ENCODE results near the gene FAM227A.
"Not testable (repeated sequence)": the region's sequence is repeated elsewhere in the genome, so short reads cannot be mapped to it uniquely, and the experiment has no call there.

Gene FAM227A

DNA sequence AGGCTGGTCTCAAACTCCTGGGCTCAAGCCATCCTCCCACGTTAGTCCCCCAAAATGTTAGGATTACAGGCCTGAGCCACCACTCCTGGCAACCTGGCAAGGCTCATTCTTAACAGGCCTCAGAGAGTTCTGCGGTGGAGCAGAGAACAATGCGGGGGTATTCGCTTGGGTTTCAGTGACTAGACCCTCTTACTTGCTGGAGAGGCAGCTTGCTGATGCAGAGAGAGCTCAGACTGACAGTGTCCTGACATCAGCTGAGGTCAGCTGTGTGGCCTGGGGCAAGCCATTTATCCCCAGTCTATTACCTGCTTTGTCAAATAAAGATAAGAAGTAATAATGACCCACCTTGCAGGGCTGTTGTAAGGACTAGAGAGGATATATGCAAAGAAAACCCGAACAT lies 46.0 kb downstream of the FAM227A start:
- DNase-seq: no peak

- no peak for DNase-seq
Observed at GRCh38 chr22:38608992-38609750, 47.0 kb downstream of the FAM227A start.

DNA sequence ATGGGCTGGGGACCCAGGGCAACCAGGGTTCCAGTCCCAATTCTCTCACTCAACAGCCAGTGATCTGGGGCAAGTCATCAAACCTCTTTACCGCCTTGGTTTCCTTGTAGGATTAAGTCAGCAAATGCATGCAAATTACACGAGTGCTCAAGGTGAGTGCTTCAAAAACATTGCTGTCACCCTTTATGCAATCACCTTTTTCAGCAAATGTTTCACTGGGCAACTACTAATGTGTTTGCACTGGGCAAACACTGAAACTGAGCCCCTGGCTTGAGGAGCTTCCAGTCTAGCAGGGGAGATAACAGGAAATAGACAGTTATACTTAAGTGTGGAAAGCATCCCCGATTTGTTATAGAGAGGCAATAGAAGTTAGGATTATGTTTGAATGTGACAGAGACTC lies 48.5 kb downstream of the FAM227A start:
- no peak for DNase-seq

- no peak for DNase-seq
Observed at GRCh38 chr22:38602166-38602565, 54.0 kb downstream of the FAM227A start.

GRCh38 chr22:38601221-38601764 lies 54.9 kb downstream of the FAM227A start:
- no peak for DNase-seq

DNA sequence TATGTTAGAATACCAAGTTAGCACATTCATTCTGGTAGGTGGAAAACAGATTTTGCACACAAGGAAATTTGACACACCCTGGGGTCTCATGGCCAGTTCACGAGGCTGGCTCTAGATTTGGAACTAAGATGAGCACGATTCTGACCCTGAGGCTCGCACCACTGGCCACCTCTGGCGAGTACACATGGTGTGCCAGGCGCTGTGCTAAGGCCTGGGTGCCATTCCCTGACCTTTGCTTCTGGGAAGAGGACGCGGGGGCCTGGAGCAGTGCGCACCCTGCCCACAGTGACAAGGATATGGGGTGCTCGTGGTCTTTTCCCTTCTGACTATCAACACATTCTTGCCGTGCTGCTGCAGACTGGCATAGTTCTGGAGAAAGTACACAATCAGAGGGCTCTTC lies 56.7 kb downstream of the FAM227A start:
- DNase-seq: no peak

- DNase-seq: not testable (repeated sequence)
Observed at GRCh38 chr22:38582923-38583322, 73.3 kb downstream of the FAM227A start.

DNA sequence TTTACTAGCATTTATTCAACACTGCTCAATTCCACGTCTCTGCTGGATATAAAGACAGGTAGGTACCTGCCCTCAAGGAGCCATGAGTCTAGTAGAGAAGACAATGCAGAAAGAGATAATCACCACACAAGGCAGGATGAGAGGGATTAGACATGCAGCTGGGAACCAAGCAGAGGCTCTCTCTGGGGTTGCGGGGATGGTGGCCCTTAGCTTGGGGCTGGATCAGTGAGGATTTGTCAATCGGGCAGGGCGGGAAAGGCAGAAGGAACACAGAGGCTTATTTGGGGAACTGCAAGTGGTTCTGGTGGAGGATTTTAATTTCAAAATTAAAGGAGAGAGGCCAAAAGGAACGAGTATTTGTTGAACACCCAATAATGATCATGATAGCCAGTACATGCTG lies 77.7 kb downstream of the FAM227A start:
- no peak for DNase-seq

- DNase-seq: no peak
Observed at GRCh38 chr22:38572065-38572464, 84.1 kb downstream of the FAM227A start.

DNA sequence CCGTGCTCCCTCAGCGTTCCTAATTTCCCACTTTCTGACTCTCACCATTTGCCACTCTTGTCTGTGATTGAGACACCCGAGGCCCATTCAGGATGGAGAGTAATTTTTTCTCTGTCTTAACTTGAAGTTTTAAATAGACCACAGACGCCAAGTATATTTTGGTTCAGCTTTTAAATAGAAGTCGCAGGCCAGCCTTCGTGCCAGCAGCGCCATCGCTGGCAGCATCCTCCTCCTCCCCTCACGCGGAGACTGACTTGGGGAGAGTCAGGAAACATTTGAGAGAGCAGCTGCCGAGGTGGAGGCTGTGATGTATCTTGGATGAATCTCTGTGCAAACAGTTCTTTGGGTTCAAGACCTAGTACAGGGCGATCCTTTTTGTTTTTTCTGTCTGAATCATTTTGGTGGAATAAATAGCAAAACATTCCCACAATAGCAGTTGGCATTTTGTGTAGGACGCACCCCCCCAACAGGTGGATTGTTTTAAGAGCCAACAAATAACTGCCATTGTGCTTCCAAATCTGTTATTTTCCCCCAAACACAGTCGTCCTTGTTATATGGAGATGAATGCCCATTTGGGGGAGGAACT lies 85.3 kb downstream of the FAM227A start:
- DNase-seq: no peak

DNA sequence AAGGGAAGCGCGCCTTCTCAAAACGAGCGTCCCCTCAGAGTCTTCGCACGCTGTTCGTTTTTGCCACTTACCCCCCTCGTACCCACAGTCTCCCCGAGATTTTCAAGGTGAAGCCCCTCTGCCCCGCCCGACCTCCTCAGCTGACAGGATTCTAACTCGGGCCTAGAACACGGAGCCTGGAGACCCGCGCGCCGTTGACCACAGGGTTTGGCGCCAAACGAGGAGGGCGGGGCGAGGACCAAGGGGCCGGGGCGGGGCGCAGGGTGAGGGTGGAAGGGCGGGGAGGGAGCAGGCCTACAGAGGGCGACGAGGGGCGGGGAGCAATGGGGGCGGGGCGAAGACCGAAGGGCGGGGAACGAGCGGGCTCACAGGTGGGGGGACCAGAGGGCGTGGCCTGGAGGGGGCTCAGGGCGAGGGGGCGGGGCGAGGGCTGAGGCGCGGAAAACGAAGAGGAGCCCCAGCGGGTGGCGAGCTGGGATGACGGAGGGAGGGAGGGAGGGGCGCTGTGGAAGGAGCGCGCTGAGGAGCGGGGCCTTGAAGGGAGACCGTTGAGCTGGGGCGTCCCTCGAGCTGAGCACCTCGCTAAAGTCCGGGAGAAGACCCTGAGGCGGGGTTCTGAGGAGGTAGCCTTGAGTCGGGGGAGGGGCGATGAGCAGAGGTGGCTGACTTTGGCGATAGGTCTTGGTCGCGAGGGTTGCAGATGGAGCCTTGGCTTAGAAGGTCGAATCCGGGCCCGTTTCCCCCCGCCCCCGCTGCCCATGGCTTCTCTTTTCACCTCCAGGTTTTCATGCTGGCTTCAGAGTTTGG lies 86.0 kb downstream of the FAM227A start, which contains the start of gene DMC1:
Gene DMC1 (minus strand): TSS at position 212 of the 807 bp plus-strand sequence. CDS start 1,927 bp downstream, outside the sequence.
- DNase-seq: peak; percentile 29

GRCh38 chr22:38569181-38569971 lies 86.8 kb downstream of the FAM227A start:
- no peak for DNase-seq

DNA sequence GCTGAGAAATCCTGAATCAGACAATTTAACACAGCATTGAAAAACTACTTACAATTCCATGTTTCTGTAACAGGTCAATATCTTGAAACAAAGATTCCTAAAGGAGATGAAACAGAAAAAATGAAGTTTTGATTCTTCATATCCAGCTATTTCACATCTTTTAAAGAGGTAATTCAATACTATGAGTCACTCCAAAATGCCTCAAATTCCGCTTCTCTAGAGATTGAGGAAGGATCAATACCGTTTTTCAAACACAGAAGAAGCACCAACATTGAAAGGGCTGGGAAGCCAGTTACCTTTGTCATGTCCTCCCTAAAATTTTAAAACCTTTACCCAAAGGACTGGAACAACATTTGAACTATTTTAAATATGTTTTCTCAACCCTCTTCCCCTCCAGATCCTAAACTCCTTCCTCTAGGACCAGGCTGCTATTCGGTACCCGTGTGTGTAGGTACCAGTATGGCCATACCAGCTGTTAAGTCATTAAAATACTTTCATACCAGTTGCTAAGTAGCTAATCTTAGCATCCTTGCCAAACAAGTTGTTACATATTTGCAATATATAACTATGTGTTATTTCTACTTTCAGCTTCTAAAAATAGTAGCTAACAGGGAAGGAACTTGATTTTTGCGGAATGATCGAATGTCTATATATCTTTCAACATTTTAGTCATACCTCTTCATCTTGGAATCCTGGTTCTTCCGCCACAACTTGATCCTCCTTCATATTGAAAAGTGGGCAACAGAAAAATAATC lies 88.5 kb downstream of the FAM227A start:
- DNase-seq: no peak

DNA sequence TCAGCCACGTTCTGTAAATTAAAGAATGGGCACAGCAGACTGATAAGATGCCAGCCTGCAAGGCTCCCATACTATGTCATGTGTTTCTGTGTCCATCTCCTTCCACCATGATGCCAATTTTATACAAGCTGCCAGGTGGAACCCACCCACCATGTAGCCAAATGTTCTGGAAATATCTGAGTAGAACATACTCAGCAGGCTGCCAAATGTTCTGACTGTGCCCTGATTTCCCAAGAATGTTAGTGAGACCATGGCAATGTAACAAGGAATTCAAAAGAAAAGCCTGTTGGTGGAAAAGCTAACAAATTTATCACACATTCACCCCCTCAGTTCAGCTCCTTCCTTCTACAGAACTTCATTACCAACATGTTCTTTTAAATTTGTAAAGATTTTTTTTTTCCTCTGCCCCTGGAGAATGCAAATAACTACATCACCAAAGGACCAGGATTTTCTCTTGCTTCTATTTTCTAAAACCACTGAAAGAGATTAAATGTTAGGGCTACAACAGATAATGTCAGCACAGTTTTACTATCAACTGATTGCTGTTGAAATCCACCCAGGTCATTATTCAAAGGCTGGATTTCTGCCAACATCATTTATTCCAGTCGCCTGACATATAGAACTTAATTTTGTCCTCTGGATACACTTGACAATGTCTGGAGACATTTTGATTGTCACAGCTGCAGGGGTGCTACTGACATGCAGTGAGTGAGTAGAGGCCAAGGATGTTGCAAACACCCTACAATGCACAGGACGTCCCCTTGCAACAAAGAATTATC lies 89.3 kb downstream of the FAM227A start:
- no peak for DNase-seq

DNA sequence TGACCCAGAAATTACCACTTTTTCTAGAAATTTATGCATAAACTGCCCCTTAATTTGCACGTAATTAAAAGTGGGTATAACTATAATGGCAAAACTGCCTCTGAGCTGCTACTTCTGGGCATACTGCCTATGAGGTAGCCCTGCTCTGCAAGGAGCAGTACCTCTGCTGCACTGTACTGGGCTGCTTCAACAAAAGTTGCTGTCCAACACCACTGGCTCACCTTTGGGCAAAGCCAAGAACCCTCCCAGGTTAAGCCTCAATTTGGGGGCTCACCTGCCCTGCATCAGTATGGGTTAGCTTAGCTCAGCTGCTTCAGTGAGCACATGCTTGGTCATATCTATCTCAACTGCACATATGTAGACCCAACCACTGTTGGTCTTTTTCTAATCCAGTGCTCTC lies 90.8 kb downstream of the FAM227A start:
- no peak for DNase-seq

- DNase-seq: no peak
Observed at GRCh38 chr22:38564669-38565068, 91.5 kb downstream of the FAM227A start.

- DNase-seq: no peak
Observed at GRCh38 chr22:38554281-38554680, 101.9 kb downstream of the FAM227A start.

DNA sequence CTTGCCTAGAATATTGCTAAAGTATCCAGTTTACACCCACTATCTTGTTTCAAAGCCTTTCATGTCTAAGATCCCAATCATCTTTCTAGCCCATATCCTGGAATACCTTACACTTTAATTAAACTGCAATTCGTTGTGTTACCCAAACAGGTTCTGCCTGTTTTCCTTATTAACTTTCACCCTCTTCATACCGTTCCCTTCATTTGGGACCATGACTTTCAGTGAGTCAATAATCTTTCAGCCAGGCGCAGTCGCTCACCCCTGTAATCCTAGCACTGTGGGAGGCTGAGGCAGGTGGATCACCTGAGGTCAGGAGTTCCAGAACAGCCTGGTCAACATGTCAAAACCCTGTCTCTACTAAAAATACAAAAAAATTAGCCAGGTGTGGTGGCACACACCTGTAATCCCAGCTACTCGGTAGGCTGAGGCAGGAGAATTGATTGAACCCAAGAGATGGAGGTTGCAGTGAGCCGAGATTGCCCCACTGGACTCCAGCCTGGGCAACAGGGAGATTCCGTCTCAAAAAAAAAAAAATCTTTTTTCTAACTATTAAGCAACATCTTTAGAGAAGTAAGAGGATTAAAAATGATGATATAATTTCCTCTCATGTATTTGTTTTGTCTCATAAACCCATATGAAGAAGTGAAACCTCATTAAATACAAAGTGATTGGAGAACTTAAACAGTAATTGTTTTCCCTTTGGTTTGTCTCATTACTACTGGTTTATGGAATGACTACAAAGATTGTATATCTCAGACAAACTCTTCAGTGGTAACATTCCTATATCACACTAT lies 106.9 kb downstream of the FAM227A start:
- no peak for DNase-seq

DNA sequence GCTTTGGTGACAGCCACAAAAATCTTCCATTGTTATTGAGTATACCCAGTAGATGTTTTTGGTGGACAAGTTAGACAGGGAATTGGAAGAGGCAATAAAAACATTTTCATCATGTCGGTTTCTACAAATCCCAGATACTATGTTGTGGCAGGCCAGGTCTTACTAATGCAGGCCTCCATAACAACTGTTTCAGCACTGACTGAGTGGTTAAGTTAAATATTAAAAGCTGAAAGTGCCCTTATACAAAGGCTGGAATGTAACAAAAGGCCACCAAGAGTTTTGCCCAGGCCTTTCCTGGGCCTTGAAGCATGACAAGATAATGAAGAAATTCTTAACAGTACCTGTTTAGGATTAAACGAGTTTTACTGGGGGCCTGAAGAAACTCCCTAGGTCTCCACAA lies 115.5 kb downstream of the FAM227A start:
- no peak for DNase-seq

DNA sequence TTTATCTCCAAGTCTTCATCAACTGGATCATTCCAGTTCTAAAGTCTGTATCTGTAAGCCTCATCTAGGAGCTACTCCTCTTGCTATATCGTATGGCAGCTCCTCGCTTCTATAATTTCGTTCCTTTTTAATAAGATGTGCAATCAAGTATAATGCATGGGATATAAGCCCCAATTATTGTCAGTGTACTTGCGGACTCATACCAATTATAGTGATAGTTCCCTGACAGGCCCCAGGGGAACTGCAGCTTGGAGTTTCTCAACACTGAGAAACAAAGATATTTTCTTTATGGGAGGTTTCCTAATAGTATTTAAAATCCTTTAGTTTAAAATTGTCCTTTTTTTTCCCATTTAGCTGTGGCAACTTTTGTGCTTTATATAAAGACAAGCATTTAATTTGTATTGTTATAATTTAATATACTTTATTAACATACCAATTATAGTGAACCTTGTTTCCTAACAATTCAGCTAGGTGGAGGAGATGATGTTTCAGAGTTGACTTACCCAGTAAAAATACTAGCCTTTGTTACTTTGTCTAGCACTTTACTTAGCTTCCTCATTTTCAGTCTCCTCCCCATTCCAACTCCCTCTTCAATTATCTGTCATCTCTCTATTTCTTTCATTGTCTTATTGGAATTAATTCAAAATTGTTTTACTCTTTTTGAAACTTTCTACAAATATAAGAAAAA lies 124.8 kb downstream of the FAM227A start:
- DNase-seq: no peak
